ENCODE measurements around the gene MTHFD2L.

- TF ChIP-seq POLR2A (IDR thresholded peaks at IDR 0.05; ENCODE audit: low read depth, low read length), result no peak
- no peak for TF ChIP-seq HDGF (IDR thresholded peaks at IDR 0.05)
- TF ChIP-seq CTCF (IDR thresholded peaks at IDR 0.05 in 2 of 3, conservative IDR thresholded peaks at IDR 0.05 in 1 of 3; ENCODE audit: control insufficient read depth in 2 of 3, extremely low read depth in 1 of 3, insufficient read depth in 1 of 3, low read depth in 3 of 3, low read length in 3 of 3), result no peak
- no peak for TF ChIP-seq CEBPB (IDR thresholded peaks at IDR 0.05; ENCODE audit: borderline replicate concordance in 1 of 2, low read depth in 2 of 2, low read length in 2 of 2)
- TF ChIP-seq CHD4 (IDR thresholded peaks at IDR 0.05), result no peak
- no peak for TF ChIP-seq EZH2 (IDR thresholded peaks at IDR 0.05; ENCODE audit: borderline replicate concordance, control insufficient read depth, low read depth, low read length)
- no peak for TF ChIP-seq USF1 (IDR thresholded peaks at IDR 0.05; ENCODE audit: borderline replicate concordance, extremely low read length, insufficient read depth, low read depth, low read length)
- TF ChIP-seq FOXM1 (IDR thresholded peaks at IDR 0.05; ENCODE audit: low read depth, low read length), result no peak
- TF ChIP-seq SIN3A (IDR thresholded peaks at IDR 0.05; ENCODE audit: low read depth, low read length), result no peak
- TF ChIP-seq ZBTB40 (IDR thresholded peaks at IDR 0.05; ENCODE audit: borderline replicate concordance), result no peak
- TF ChIP-seq POLR2AphosphoS5 (IDR thresholded peaks at IDR 0.05; ENCODE audit: low read length), result no peak
- TF ChIP-seq SMARCA5 (IDR thresholded peaks at IDR 0.05), result no peak
- TF ChIP-seq NRF1 (conservative IDR thresholded peaks at IDR 0.05; ENCODE audit: low read depth, low read length), result no peak
- TF ChIP-seq ZNF384 (IDR thresholded peaks at IDR 0.05; ENCODE audit: borderline replicate concordance, low read depth, low read length), result no peak
Observed at GRCh38 chr4:74175379-74175778, 17.5 kb downstream of the MTHFD2L start.
